Neural crest cell (in vitro differentiated cells): ENCODE results near the gene SUPT3H. TPM values are rescaled to one million over a fixed set of nuclear protein-coding genes. Genes with fewer than 3 reads are reported as not detected.

Experiments used
- DNase-seq: peaks from one replicate; pipeline ENCODE4 v3.0.0; 2021; ENCODE audit warnings: low read depth, mixed read lengths, low spot score
- H3K27ac Mint-ChIP-seq: one replicate; pipeline ENCODE4 v1.8.0; 2021; ENCODE audit warnings: mild to moderate bottlenecking, mixed read lengths; ENCODE audit not compliant: unreplicated experiment
- H3K27me3 Mint-ChIP-seq: 2 replicates; pipeline ENCODE4 v1.8.0; 2021; ENCODE audit warnings: low read depth, mild to moderate bottlenecking, mixed read lengths
- H3K36me3 Mint-ChIP-seq: 2 replicates; pipeline ENCODE4 v1.8.0; 2021; ENCODE audit warnings: low read depth, mild to moderate bottlenecking, mixed read lengths
- H3K4me1 Mint-ChIP-seq: 2 replicates; pipeline ENCODE4 v1.8.0; 2021; ENCODE audit warnings: mixed read lengths
- H3K4me3 Mint-ChIP-seq: one replicate; pipeline ENCODE4 v1.8.0; 2021; ENCODE audit warnings: mild to moderate bottlenecking, mixed read lengths
- H3K9me3 Mint-ChIP-seq: 2 replicates; pipeline ENCODE4 v1.8.0; 2021; ENCODE audit warnings: mixed read lengths
- total RNA-seq: library from RNA; stranded (reverse); gene quantifications from 2 replicates; pipeline ENCODE4 v1.2.1, GENCODE V29; 2021
- TF ChIP-seq, protein P1 (sequence below): fragments of 200-600 bp; sonication (generic); conservative IDR thresholded peaks from 2 replicates; pipeline ENCODE4 v1.5.0; 2021; ENCODE audit warnings: antibody characterized with exemption, mild to moderate bottlenecking

The SUPT3H gene
- total RNA-seq, 1 donor from 2014 or later, result 17.0 TPM

DNA sequence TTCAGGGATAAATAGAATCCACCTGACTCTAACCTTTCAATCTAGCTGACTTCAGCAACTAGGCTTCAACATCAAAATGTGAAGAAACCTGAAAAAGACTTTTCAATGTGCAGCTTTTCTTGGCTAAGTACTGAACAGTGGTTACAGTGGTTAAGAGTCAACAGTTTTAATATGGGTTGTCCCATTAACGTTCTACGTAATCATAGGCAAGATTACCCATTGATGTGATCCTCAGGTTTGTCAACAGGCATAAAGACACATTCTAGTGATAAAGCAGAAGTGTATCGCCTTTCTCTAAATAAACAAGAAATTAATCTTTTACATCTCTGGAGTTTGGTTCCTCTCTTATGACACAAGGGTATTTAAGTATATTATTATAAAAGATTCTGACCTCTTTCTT, 203.7 kb downstream of the SUPT3H start:
- TF ChIP-seq, protein P1, sequence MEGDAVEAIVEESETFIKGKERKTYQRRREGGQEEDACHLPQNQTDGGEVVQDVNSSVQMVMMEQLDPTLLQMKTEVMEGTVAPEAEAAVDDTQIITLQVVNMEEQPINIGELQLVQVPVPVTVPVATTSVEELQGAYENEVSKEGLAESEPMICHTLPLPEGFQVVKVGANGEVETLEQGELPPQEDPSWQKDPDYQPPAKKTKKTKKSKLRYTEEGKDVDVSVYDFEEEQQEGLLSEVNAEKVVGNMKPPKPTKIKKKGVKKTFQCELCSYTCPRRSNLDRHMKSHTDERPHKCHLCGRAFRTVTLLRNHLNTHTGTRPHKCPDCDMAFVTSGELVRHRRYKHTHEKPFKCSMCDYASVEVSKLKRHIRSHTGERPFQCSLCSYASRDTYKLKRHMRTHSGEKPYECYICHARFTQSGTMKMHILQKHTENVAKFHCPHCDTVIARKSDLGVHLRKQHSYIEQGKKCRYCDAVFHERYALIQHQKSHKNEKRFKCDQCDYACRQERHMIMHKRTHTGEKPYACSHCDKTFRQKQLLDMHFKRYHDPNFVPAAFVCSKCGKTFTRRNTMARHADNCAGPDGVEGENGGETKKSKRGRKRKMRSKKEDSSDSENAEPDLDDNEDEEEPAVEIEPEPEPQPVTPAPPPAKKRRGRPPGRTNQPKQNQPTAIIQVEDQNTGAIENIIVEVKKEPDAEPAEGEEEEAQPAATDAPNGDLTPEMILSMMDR, result no peak
- Mint-ChIP-seq H3K36me3 (no peaks in the 10 kb centered on the region), H3K4me3 (no peak overlapping the region), H3K4me1 (peaks cover 3% of the 10 kb centered on the region), H3K9me3 (no peaks in the 10 kb centered on the region), H3K27me3 (no peaks in the 10 kb centered on the region), H3K27ac (no peak overlapping the region)
- no peak for DNase-seq

DNA sequence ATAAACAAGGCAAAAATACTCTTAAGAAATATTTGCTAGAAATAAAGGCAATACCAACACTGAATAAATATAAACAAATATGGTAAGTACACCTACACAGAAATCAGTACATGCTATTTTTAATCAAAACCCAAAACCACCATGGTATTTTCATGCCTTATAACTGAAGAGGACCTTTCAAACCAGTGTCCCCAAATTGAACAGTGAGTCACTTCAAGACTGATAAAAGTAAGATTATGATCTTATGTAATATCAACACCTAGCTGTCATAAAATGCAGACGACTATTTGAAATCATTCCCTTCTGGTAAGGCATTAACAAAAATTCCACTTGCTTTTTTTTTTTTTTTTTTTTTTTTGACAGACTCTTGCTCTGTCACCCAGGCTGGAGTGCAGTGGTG, 206.4 kb downstream of the SUPT3H start:
- Mint-ChIP-seq H3K4me1 (peaks cover 3% of the 10 kb centered on the region), H3K27me3 (no peaks in the 10 kb centered on the region), H3K9me3 (no peaks in the 10 kb centered on the region), H3K27ac (no peak overlapping the region), H3K36me3 (no peaks in the 10 kb centered on the region), H3K4me3 (no peak overlapping the region)
- TF ChIP-seq, protein P1, result no peak
- DNase-seq, result no peak

DNA sequence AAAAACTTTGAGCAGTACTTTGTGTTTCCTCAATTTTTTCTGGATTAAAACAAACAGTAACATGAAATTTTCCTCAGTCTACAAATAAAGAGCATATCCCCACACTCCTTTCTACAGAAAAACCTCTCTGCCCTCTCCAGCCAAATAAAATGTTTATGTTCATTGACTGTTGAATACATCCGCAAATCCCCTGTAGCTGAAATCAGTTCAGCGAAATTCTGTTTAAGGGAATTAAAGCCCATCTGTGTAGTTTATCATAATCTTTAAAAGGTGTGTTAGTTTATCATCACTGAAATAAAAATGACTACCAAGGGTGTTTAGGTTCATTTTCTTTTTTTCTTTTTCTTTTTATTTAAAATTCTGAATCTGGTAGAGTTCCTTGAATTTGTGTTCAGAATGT, 207.4 kb downstream of the SUPT3H start:
- Mint-ChIP-seq H3K4me3 (no peak overlapping the region), H3K9me3 (no peaks in the 10 kb centered on the region), H3K36me3 (no peaks in the 10 kb centered on the region), H3K27ac (no peak overlapping the region), H3K4me1 (peaks cover 3% of the 10 kb centered on the region), H3K27me3 (no peaks in the 10 kb centered on the region)
- DNase-seq, result no peak
- TF ChIP-seq, protein P1, result no peak

DNA sequence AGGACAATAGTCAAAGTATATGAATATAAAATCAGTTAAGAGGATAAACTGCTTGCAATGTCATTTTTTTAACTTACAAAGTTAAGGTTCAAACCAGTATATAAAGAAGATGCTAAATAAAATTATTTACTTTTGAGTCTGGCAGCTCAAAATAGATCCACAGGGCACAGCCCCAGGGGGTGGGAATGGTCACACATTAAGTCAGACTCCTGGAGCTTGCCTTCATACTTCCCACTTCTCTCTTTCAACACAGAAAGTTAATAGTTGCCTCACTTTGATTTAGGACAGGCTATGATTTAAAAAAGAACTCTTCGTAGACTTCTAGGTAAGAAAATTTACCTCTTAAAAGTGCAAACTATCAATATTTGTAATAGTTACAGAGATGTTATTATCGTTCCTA, 207.9 kb downstream of the SUPT3H start:
- H3K27ac Mint-ChIP-seq, result no peak overlapping the region
- DNase-seq, result no peak
- TF ChIP-seq, protein P1, result no peak
- no peaks in the 10 kb centered on the region for H3K27me3 Mint-ChIP-seq
- H3K4me3 Mint-ChIP-seq, result no peak overlapping the region
- H3K4me1 Mint-ChIP-seq, result peaks cover 3% of the 10 kb centered on the region
- H3K9me3 Mint-ChIP-seq, result no peaks in the 10 kb centered on the region
- no peaks in the 10 kb centered on the region for H3K36me3 Mint-ChIP-seq

DNA sequence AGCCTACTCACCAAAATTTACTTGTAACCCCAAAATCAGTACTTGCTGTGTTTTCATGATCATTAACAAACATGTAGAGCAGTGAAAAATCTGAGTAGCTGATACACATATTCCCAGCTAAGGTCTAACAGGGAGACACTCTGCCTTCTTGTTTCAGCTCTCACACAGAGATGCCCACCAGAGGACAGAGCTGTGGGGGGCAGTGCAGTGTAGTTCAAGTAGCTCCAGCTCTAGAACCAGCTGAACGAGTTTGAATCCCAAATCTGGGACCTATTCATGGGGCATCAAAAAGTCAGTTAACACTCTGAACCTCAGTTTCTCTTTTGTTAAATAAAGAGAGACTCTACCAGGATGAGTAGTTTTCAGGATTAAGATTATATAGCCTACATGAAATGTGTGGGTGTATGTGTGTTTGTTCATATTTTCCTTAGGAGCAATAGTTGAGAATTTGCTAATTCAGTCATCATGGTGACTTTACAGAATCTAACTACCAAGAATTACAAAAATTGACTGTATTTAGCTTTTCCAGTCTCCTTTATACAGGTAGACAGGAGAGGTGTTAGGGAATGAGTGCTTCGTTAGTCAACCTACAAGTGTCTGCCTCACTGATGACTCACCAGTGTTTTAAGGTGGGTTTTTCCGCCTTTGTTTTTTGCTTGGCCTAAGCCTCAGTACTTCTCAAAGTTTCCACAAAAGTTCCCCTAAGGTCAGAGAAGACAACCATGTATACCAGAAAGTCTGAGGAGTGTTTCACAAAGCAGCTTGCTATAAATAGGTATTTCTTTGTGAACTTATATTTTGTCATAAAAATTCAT, 213.6 kb downstream of the SUPT3H start:
- Mint-ChIP-seq H3K27ac (no peak overlapping the region), H3K4me3 (no peak overlapping the region), H3K27me3 (no peaks in the 10 kb centered on the region), H3K9me3 (no peaks in the 10 kb centered on the region), H3K36me3 (no peaks in the 10 kb centered on the region), H3K4me1 (no peaks in the 10 kb centered on the region)
- TF ChIP-seq, protein P1, result no peak
- no peak for DNase-seq
